Neural cell (in vitro differentiated cells): ENCODE data around the gene TMEM140. TPM values are rescaled to one million over a fixed set of nuclear protein-coding genes. Genes with fewer than 3 reads are reported as not detected.

Experiments
- H2AFZ ChIP-seq: fragments of 200-600, 300-800 bp; sonication (generic), shearing (Covaris generic); 2 replicates; pipeline ENCODE4 v1.6.0; 2014; ENCODE audit warnings: low read depth, mild to moderate bottlenecking, antibody characterized with exemption, low read length, moderate library complexity
- H3F3A ChIP-seq: fragments of 200-600 bp; shearing (Covaris generic); 2 replicates; pipeline ENCODE4 v1.6.1; 2016; ENCODE audit warnings: mild to moderate bottlenecking, moderate library complexity, mixed read lengths, antibody characterized with exemption, low read length; ENCODE audit not compliant: insufficient read depth, poor library complexity, severe bottlenecking
- H3K27ac ChIP-seq: fragments of 200-600, 300-800 bp; sonication (generic), shearing (Covaris generic); 2 replicates; pipeline ENCODE4 v1.5.1; 2014; ENCODE audit warnings: mild to moderate bottlenecking, low read length, moderate library complexity
- H3K27me3 ChIP-seq: fragments of 300-800, 200-600 bp; sonication (generic), shearing (Covaris generic); 2 replicates; pipeline ENCODE4 v1.6.0; 2014; ENCODE audit warnings: mild to moderate bottlenecking, low read depth, low read length, moderate library complexity; ENCODE audit not compliant: insufficient read depth
- H3K36me3 ChIP-seq: fragments of 300-800, 200-600 bp; sonication (generic), shearing (Covaris generic); 2 replicates; pipeline ENCODE4 v1.5.1; 2014; ENCODE audit warnings: mild to moderate bottlenecking, antibody characterized with exemption, low read length, moderate library complexity; ENCODE audit not compliant: insufficient read depth
- H3K4me2 ChIP-seq: fragments of 300-800, 200-600 bp; sonication (generic), shearing (Covaris generic); 2 replicates; pipeline ENCODE4 v1.6.0; 2014; ENCODE audit warnings: mild to moderate bottlenecking, low read length
- H3K4me3 ChIP-seq: fragments of 300-800, 200-600 bp; sonication (generic), shearing (Covaris generic); 2 replicates; pipeline ENCODE4 v1.5.1; 2014; ENCODE audit warnings: mild to moderate bottlenecking, low read length, moderate library complexity
- H3K79me2 ChIP-seq: fragments of 200-600 bp; shearing (Covaris generic); replicated peaks from 2 replicates; pipeline ENCODE4 v1.6.0; 2014; ENCODE audit warnings: mild to moderate bottlenecking, low read length, moderate library complexity; ENCODE audit not compliant: insufficient read depth
- H3K9ac ChIP-seq: fragments of 300-800, 200-600 bp; sonication (generic), shearing (Covaris generic); 2 replicates; pipeline ENCODE4 v1.6.1; 2016; ENCODE audit warnings: mild to moderate bottlenecking, low read length, mixed read lengths
- H3K9me2 ChIP-seq: fragments of 200-600 bp; shearing (Covaris generic); 2 replicates; pipeline ENCODE4 v1.6.1; 2016; ENCODE audit warnings: mild to moderate bottlenecking, low read length, mixed read lengths; ENCODE audit not compliant: insufficient read depth
- H3K9me3 ChIP-seq: fragments of 200-600, 300-800 bp; sonication (generic), shearing (Covaris generic); 2 replicates; pipeline ENCODE4 v1.6.1; 2016; ENCODE audit warnings: mild to moderate bottlenecking, mixed run types, low read length, moderate library complexity, mixed read lengths
- H4K20me1 ChIP-seq: fragments of 200-600 bp; shearing (Covaris generic); 2 replicates; pipeline ENCODE4 v1.6.1; 2016; ENCODE audit warnings: mild to moderate bottlenecking, mixed run types; ENCODE audit not compliant: insufficient read depth
- EP300 ChIP-seq: fragments of 450-650 bp; conservative IDR thresholded peaks from 2 replicates; pipeline ENCODE4 v1.6.1; 2014; ENCODE audit warnings: antibody characterized with exemption, mild to moderate bottlenecking, moderate library complexity; ENCODE audit not compliant: poor library complexity, severe bottlenecking
- EZH2 ChIP-seq: fragments of 200-600, 300-800 bp; shearing (Covaris generic), sonication (generic); IDR thresholded peaks from 2 replicates; pipeline ENCODE4 v1.6.1; 2014; ENCODE audit warnings: antibody characterized with exemption, low read length, borderline replicate concordance, mild to moderate bottlenecking; ENCODE audit not compliant: insufficient read depth, poor library complexity, severe bottlenecking
- MXI1 ChIP-seq: fragments of 450-650 bp; conservative IDR thresholded peaks from 2 replicates; pipeline ENCODE4 v1.6.1; 2014; ENCODE audit warnings: antibody characterized with exemption, mild to moderate bottlenecking; ENCODE audit not compliant: poor library complexity, severe bottlenecking
- POLR2AphosphoS5 ChIP-seq: IDR thresholded peaks from 2 replicates; pipeline ENCODE4 v1.6.1; 2012
- RAD21 ChIP-seq: fragments of 450-650 bp; conservative IDR thresholded peaks from 2 replicates; pipeline ENCODE4 v1.6.1; 2014; ENCODE audit warnings: antibody characterized with exemption, mild to moderate bottlenecking, moderate library complexity
- SMC3 ChIP-seq: fragments of 450-650 bp; conservative IDR thresholded peaks from 2 replicates; pipeline ENCODE4 v1.6.1; 2014; ENCODE audit warnings: antibody characterized with exemption, mild to moderate bottlenecking, moderate library complexity; ENCODE audit not compliant: poor library complexity
- TAF1 ChIP-seq: IDR thresholded peaks from 2 replicates; pipeline ENCODE4 v1.6.1; 2012; ENCODE audit warnings: low read depth
- polyA plus RNA-seq: library from polyadenylated mRNA; depleted of rRNA; stranded (reverse); fragments of >200 nt; gene quantifications from 2 replicates; pipeline ENCODE4 v1.2.3, GENCODE V29; 2014
- TF ChIP-seq, protein P1 (sequence below): IDR thresholded peaks from 2 replicates; pipeline ENCODE4 v1.6.1; 2012; ENCODE audit warnings: borderline replicate concordance
- TF ChIP-seq, protein P2 (sequence below): fragments of 450-650 bp; IDR thresholded peaks from 2 replicates; pipeline ENCODE4 v1.5.1; 2014; ENCODE audit warnings: antibody characterized with exemption, mild to moderate bottlenecking, moderate library complexity; ENCODE audit not compliant: poor library complexity, severe bottlenecking

TMEM140 gene
- polyA plus RNA-seq, 1 donor from 2014 or later, result 0.15 TPM

- H3K9me3 ChIP-seq, result no peaks in the 10 kb centered on the region
Observed at GRCh38 chr7:135100856-135101255, 47.0 kb upstream of the TMEM140 start.

GRCh38 chr7:135102372-135102771, 45.5 kb upstream of the TMEM140 start:
- H3F3A ChIP-seq, result no peaks in the 10 kb centered on the region
- H3K9me2 ChIP-seq, result no peaks in the 10 kb centered on the region
- H4K20me1 ChIP-seq, result no peaks in the 10 kb centered on the region
- H2AFZ ChIP-seq, result no peak overlapping the region
- TF ChIP-seq EP300, result no peak
- TF ChIP-seq EZH2, result no peak
- no peak for TF ChIP-seq RAD21
- no peak overlapping the region for H3K4me3 ChIP-seq
- H3K27ac ChIP-seq, result no peak overlapping the region
- no peaks in the 10 kb centered on the region for H3K9me3 ChIP-seq
- no peaks in the 10 kb centered on the region for H3K79me2 ChIP-seq
- H3K4me2 ChIP-seq, result no peak overlapping the region
- no peak overlapping the region for H3K9ac ChIP-seq
- H3K36me3 ChIP-seq, result no peaks in the 10 kb centered on the region
- no peaks in the 10 kb centered on the region for H3K27me3 ChIP-seq

More at GRCh38 chr7:135100856-135101255, 47.0 kb upstream of the TMEM140 start:
- Histone ChIP-seq H3K9me2 (no peaks in the 10 kb centered on the region), H3K9ac (no peak overlapping the region), H3K79me2 (no peaks in the 10 kb centered on the region), H3K27me3 (no peaks in the 10 kb centered on the region), H3K27ac (no peak overlapping the region), H2AFZ (no peak overlapping the region), H4K20me1 (no peaks in the 10 kb centered on the region), H3K4me2 (no peak overlapping the region), H3K36me3 (no peaks in the 10 kb centered on the region), H3F3A (no peaks in the 10 kb centered on the region), H3K4me3 (no peak overlapping the region)
- TF ChIP-seq TAF1, result no peak
- no peak for TF ChIP-seq POLR2AphosphoS5
- TF ChIP-seq SMC3, result no peak
- TF ChIP-seq, protein P1, sequence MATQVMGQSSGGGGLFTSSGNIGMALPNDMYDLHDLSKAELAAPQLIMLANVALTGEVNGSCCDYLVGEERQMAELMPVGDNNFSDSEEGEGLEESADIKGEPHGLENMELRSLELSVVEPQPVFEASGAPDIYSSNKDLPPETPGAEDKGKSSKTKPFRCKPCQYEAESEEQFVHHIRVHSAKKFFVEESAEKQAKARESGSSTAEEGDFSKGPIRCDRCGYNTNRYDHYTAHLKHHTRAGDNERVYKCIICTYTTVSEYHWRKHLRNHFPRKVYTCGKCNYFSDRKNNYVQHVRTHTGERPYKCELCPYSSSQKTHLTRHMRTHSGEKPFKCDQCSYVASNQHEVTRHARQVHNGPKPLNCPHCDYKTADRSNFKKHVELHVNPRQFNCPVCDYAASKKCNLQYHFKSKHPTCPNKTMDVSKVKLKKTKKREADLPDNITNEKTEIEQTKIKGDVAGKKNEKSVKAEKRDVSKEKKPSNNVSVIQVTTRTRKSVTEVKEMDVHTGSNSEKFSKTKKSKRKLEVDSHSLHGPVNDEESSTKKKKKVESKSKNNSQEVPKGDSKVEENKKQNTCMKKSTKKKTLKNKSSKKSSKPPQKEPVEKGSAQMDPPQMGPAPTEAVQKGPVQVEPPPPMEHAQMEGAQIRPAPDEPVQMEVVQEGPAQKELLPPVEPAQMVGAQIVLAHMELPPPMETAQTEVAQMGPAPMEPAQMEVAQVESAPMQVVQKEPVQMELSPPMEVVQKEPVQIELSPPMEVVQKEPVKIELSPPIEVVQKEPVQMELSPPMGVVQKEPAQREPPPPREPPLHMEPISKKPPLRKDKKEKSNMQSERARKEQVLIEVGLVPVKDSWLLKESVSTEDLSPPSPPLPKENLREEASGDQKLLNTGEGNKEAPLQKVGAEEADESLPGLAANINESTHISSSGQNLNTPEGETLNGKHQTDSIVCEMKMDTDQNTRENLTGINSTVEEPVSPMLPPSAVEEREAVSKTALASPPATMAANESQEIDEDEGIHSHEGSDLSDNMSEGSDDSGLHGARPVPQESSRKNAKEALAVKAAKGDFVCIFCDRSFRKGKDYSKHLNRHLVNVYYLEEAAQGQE, result no peak
- no peak for TF ChIP-seq EZH2
- TF ChIP-seq, protein P2, sequence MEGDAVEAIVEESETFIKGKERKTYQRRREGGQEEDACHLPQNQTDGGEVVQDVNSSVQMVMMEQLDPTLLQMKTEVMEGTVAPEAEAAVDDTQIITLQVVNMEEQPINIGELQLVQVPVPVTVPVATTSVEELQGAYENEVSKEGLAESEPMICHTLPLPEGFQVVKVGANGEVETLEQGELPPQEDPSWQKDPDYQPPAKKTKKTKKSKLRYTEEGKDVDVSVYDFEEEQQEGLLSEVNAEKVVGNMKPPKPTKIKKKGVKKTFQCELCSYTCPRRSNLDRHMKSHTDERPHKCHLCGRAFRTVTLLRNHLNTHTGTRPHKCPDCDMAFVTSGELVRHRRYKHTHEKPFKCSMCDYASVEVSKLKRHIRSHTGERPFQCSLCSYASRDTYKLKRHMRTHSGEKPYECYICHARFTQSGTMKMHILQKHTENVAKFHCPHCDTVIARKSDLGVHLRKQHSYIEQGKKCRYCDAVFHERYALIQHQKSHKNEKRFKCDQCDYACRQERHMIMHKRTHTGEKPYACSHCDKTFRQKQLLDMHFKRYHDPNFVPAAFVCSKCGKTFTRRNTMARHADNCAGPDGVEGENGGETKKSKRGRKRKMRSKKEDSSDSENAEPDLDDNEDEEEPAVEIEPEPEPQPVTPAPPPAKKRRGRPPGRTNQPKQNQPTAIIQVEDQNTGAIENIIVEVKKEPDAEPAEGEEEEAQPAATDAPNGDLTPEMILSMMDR, result no peak
- TF ChIP-seq RAD21, result no peak
- TF ChIP-seq EP300, result no peak
- TF ChIP-seq MXI1, result no peak

DNA sequence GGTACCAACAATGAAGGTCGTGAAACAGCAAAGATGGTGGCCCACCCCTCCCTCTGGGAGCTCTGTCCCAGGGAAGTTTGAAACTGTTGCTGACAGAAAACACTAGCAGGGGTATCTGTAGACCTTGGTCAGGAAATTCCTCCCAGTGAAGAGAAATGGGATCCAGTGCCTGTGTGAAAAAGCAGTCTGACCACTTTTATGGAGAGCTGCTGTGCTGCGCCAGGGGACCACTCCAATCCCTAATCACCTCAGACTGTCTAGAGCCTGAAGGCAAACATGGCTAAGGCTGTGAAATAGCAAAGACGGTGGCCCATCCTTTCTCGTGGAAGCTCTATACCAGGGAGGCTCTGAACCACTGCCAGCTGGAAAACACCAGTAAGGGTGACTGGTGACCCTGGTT, 38.3 kb upstream of the TMEM140 start:
- Histone ChIP-seq H3K79me2 (no peaks in the 10 kb centered on the region), H3K9ac (no peak overlapping the region), H3K4me2 (no peak overlapping the region), H3K27ac (no peak overlapping the region), H3K9me3 (no peaks in the 10 kb centered on the region), H3F3A (no peaks in the 10 kb centered on the region), H4K20me1 (no peaks in the 10 kb centered on the region), H3K36me3 (no peaks in the 10 kb centered on the region), H3K4me3 (no peak overlapping the region), H3K9me2 (no peaks in the 10 kb centered on the region), H2AFZ (no peak overlapping the region), H3K27me3 (no peaks in the 10 kb centered on the region)
- TF ChIP-seq POLR2AphosphoS5, result no peak
- no peak for TF ChIP-seq TAF1
- TF ChIP-seq, protein P2, result no peak
- no peak for TF ChIP-seq MXI1
- TF ChIP-seq RAD21, result no peak
- no peak for TF ChIP-seq EZH2
- TF ChIP-seq, protein P1, result no peak
- TF ChIP-seq EP300, result no peak
- no peak for TF ChIP-seq SMC3
